NCI-H748 treated with DMSO at 0.1 percent for 48 hours (cell line): ENCODE results near the gene TMEM235.

Experiments
- DNase-seq: peaks from one replicate; lab custom pipeline; 2025; lab: John Stamatoyannopoulos, UW

Gene TMEM235

DNA sequence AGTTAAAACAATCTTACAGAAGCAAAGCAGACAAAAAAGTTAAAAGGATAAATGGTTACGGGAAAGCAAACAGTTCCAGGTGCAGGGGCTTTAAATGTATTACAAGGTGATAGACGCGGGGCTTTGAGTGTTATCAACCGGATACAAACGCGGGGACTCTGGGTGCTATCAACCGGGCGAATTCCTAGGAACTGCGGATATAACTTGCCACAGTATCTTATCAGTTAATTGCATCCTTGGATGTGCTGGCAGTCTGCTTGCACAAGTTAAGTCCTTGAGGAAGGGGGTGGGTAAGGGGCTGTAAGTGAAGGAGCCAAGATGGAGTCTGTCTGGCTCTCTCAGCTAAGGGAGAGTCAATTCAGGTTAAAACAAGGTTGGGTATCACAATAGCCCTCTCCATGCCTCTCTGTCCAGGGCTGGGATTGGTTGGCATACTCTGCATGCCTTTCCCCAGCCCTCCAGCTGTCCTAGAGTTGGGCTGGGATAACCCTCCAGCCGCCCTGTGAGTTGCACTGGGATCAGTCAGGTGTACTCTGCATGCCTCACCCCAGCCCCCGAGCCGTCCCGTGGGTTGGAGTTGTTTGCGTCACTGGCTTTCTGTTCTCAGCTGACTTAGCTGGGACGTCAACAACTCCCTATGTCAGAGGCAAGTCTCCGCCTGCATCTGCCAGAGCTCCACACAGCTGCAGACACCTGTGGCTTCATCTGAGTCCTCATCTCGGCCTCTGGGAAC is 40.9 kb downstream of the TMEM235 start:
- no peak for DNase-seq

DNA sequence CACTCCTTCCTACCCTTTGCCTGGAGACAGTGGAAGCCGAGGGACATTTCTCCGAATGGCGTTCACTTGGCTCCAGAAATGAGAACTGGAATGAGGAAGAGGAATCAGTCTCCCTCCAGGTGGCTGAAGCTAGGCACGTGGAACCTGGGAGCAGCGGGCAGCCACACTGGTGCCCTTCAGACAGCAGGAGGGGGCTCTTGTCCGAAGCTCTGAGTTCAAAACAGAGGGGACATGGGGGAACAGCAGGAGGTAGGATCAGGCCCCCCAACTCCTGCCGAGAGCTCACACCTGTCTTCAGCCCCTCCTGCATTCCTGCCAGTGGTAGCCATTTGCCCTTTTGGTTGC is 41.5 kb downstream of the TMEM235 start:
- DNase-seq: no peak

DNA sequence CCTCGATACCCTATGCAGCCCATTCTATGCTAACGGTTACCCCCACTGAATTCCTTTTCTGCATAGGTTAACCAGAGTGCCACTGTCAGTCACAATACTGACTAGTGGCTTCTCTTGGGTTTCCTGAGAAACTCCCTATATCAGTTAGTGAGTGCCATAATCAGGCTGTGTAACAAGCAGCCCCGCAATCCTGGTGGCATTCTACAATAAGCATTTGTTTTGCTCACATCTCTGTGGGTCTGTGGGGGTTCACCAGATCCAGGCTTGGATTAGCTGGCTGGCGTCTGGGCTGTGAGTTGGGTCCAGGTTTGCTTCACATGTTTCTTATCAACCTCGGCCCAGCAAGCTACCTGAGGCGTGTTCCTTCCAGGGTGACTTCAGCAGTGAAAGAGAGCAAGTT is 42.4 kb downstream of the TMEM235 start:
- no peak for DNase-seq

DNA sequence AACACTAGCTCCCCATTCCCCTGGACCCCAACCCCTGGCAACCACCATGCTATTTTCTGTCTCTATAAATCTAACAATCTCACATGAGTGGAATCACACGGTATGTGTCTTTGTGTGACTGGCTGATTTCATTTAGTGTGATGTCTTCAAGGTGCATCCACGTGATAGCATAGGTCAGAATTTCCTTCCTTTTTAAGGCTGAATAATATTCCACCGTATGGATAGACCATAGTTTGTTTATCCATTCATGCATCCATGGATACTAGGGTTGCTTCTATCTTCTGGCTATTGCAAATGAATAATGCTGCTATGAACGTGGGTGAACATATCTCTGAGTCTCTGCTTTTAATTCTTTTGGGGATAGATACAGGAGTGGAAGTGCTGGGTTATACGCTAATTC is 43.9 kb downstream of the TMEM235 start:
- DNase-seq: no peak

DNA sequence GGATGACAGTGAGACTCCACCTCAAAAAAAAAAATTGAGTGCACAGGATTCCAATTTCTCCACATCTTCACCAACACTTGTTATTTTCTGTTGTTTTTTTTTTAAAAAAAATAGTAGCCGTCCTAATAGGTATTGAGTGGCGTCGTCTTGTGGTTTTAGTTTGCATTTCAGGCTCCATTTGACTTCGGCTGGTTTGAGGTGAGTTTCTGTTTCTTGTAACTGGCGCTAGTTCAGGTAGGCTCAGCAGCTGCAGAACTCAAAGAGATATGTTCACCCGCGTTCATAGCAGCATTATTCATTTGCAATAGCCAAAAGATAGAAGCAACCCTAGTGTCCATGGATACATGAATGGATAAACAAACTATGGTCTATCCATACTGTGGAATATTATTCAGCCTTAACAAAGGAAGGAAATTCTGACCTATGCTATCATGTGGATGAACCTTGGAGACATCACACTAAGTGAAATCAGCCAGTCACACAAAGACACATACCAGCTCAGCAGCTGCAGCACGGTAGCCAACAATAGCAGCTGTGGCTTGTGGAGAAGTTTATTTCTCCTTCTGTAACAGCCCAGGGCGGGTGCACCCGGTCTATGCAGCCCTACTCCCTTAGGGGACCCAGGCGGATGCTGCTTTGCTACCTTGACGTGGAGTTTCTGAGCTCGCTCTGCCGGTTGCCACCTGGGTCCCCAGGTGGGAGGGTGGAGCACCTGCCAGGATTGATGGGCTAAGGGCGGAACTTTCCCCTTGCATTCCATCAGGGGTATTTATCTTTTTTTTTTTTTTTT is 44.9 kb downstream of the TMEM235 start:
- no peak for DNase-seq

DNA sequence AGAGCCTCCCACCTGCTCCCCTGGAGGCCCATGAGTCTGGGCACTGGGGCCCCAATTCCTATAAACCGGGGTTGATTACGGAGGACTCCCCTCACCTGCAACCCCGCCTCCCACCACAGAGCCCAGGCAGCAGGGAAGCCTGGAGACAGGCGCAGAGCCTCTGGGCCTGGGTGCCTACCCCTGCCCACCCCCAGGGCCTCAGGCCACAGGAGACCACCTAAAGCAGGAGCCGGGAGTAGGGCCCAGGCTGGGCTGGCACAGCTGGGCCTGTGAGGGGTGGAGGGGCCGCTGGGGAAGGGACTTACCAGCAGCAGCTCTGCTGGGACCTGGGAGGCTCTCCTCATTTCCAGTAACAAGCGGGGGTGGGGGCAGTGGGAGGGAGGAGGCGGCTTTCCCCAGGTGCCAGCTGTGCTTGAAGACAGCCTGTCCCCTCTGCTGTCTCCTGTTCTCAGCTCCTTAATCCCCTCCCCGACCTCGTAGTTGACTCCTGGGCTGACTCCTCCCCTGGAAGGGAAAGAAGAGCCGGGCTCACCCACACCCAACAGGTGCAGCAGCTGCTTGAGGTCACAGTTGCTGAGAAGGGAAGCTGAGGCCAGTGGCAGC is 46.8 kb downstream of the TMEM235 start:
- no peak for DNase-seq

DNA sequence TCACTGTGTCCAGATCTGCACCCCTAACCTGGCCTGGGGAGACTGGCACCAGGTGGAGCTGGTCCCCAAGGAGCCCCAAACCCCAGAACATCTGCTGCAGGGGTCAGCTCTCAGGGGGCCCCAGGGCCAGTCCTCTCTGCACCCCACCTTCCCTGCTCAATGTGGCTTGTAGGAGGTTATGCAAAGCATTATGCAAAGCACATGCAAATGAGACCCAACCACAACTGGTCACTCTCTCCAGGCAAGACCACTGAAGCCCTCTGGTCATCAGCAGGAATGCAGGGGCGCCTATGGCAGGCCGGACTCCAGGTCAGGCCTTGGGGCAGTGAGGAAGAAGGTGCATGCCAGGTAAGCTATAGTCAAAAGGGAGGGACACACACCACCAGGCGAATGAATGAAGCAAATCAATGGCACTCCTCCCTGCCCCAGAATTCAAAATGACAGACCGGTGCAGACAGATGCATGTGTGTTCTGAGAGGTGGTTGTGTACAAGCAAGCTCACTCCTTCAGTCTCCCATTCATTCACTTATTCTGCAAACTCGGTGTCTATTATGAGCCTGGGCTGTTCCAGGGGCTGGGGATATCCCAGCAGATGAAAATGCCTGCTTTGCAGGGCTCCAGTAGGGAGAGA is 48.0 kb downstream of the TMEM235 start:
- no peak for DNase-seq

DNA sequence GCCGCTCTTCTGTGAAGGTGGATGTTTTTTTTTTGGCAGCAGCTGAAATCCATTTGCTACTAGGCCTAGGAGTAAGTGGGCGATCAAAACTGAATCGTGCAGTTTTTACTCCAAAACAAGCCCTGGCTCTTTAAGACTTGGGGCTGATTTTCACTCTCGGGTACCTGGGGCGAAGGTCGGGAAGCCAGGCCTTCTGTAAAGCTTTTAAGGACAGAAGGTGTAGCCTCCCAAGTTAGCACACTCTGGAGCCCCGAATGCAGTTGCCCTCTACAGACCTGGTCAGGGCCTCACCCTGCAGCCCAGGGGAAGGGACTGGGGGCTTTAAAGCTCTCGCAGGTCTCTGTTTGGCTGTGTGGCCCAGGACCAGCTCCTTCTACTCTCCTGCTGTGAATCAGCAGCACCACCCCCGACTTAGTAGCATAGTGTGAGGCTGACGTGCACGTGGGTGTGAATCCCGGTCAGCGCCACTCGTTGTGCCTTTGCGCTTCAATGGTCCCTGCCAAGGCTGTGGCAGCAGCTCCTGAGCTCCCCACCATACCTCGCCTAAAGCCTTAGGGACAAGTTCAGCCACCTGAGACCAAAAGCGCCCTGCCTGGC is 49.9 kb downstream of the TMEM235 start:
- no peak for DNase-seq

DNA sequence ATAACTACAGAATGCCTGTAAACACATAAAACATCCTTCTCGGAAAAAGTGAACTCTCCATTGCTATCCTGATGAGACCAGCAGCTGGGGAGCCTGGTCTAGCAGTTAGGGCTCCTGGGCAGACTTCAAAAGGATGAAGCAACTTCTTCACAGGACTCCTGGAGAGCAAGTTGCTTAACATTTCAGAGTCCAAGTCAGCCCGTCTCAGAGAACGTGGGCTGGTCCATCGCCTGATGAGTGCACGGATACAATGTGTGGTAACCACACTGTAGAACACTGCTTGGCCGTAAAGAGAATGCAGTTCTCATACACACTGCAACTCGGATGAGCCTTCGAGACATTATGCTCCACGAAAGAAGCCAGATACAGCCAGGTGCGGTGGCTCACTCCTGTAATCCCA is 52.7 kb downstream of the TMEM235 start:
- no peak for DNase-seq

DNA sequence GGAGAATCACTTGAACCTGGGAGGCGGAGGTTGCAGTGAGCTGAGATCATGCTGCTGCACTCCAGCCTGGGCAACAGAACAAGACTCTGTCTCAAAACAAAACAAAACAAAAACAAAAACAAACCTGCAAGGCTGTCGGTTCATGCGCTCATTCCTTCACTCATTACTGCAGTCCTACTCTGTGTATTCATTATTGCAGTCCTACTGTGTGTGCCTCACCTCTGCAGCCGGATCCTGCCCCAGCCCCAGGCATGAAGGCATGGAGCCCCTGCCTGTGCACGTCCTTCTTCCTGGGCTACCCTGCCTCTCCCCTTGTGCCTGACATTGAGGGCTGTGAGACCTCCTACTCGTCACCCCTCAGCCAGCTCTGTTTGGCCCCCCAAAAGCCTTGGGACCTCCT is 57.6 kb downstream of the TMEM235 start:
- no peak for DNase-seq

DNA sequence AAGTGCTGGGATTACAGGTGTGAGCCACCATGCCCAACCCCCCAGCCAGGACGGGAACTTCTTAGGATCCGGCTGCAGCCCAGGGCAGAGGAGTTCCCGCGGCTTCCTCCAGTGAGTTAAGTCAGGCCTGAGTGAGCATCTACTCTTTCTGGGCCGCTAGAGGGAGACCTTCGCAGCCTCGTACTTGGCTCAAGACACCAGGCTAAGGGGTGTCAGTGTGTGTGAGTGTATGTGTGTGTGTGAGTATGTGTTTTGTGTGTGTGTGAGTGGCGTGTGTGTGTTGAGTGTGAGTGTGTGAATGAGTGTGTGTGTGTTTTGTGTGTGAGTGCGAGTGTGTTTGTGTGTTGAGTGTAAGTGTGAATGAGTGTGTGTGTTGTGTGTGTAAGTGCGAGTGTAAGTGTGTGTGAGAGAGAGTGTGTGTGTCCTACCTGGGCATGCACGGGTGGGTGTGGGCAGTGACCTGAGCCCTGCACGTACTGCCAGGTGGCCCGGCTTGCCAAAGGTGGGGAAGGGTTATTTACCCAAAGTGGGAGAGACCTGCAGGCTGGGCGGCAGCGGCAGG is 58.5 kb downstream of the TMEM235 start:
- peak; percentile 39 for DNase-seq
